Activated naive CD8-positive, alpha-beta T cell treated with anti-CD3 and anti-CD28 coated beads for 36 hours (primary cell): ENCODE data around the gene RBBP5. TPM values are rescaled to one million over a fixed set of nuclear protein-coding genes. Genes with fewer than 3 reads are reported as not detected.

Source experiments
- DNase-seq: peaks from one replicate; pipeline ENCODE4 v3.0.0; 2021
- H3K27ac Mint-ChIP-seq: one replicate; pipeline ENCODE4 v1.8.0; 2022; ENCODE audit warnings: mild to moderate bottlenecking, moderate library complexity, mixed read lengths
- H3K27me3 Mint-ChIP-seq: one replicate; pipeline ENCODE4 v1.8.0; 2022; ENCODE audit warnings: mild to moderate bottlenecking, mixed read lengths
- H3K36me3 Mint-ChIP-seq: one replicate; pipeline ENCODE4 v1.8.0; 2021; ENCODE audit warnings: mild to moderate bottlenecking, mixed read lengths
- H3K4me1 Mint-ChIP-seq: one replicate; pipeline ENCODE4 v1.8.0; 2021; ENCODE audit warnings: mixed read lengths
- H3K4me3 Mint-ChIP-seq: one replicate; pipeline ENCODE4 v1.8.0; 2022; ENCODE audit warnings: mild to moderate bottlenecking, moderate library complexity, mixed read lengths
- H3K9me3 Mint-ChIP-seq: one replicate; pipeline ENCODE4 v1.8.0; 2022; ENCODE audit warnings: mixed read lengths
- total RNA-seq, 2 experiments: library from RNA; stranded (reverse); gene quantifications; one replicate each; pipeline ENCODE4 v1.2.3, GENCODE V29; 2021

Gene RBBP5
- total RNA-seq, 2 experiments from 2014 or later, result 22.7 to 26.9 TPM

DNA sequence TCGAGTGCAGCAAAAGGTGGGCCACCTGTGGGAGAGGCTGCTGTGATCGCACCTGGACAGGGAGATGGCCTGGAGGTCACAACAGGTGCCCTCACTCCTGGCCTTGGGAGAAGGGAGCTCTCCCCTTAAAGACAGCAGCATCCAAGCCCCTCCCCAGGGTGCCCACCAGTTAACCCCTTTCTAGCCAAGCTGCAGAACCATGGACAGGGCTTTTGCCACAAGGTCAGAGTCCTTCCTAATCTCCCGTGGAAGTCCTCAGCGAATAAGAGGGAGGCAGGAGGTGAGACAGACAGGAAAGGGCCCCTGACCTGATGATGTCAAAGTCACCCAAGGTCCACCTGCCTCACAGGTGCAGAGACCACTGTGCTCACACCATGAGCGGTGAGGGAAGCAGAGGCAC is 77.0 kb downstream of the RBBP5 start:
- H3K27me3 Mint-ChIP-seq, result peaks cover 56% of the 10 kb centered on the region
- DNase-seq, result no peak
- H3K27ac Mint-ChIP-seq, result no peak overlapping the region
- no peaks in the 10 kb centered on the region for H3K4me1 Mint-ChIP-seq
- no peaks in the 10 kb centered on the region for H3K36me3 Mint-ChIP-seq
- H3K9me3 Mint-ChIP-seq, result no peaks in the 10 kb centered on the region
- H3K4me3 Mint-ChIP-seq, result no peak overlapping the region

GRCh38 chr1:205043866-205044265 is 77.9 kb downstream of the RBBP5 start:
- Mint-ChIP-seq H3K27me3 (peaks cover 60% of the 10 kb centered on the region), H3K27ac (no peak overlapping the region), H3K36me3 (no peaks in the 10 kb centered on the region), H3K9me3 (no peaks in the 10 kb centered on the region), H3K4me3 (no peak overlapping the region), H3K4me1 (no peaks in the 10 kb centered on the region)
- DNase-seq, result no peak

DNA sequence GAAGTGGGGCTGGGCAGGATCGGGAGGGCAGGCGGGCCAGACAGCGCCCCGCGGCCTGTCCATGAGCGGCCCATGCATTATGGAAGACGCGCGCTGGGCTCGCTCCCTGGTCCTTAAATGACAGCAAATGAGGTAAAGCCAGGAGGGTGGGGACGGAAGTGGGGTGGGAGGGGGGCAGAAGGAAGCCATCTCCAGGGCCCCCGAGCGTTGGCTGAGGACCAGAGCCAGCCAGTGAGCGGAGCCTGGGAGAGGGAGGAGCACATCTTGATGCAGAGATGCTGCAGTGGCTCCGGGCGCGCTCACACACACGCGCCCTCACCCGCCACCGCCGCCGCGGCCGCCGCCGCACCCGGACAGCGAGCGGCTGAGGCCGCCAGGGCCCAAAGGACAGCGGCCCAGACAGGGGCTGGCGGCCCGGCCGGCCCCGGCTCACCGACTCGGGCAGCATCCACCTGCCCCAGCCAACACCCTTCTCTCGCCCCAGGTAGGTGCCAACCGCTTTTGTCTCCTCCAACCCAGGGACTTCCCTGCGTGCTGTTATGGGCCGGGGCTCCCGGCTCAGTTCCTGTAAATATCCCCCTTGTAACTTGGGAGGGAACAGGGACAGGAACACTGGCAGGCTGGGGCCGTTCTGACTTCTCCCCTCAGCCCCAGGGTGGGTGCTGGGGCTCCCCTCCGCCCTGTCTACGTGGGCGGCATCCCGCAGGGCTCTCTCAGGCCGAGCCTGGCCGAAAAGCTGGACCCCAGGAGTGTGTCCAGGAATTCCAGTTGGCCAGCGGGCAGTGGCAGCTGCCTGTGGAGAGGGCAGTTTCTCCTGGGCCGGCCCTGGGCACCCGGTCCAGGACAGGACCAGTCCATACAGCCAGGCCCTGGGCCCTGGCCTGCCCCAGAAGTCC is 78.6 kb downstream of the RBBP5 start, which contains the start of gene CNTN2:
Gene CNTN2, plus strand, starts transcription at position 302 of the 896 bp plus-strand sequence. CDS start 9,974 bp downstream, outside the sequence.
- no peak within 1 kb of the TSS for H3K27ac Mint-ChIP-seq
- H3K4me1 Mint-ChIP-seq, result no peaks in the 10 kb centered on the region
- H3K36me3 Mint-ChIP-seq, result no peaks in the 10 kb centered on the region
- no peaks in the 10 kb centered on the region for H3K9me3 Mint-ChIP-seq
- no peak for DNase-seq
- peaks cover 60% of the 10 kb centered on the region for H3K27me3 Mint-ChIP-seq
- no peak within 1 kb of the TSS for H3K4me3 Mint-ChIP-seq

GRCh38 chr1:205041998-205042910 is 79.5 kb downstream of the RBBP5 start:
- Mint-ChIP-seq H3K27me3 (peaks cover 60% of the 10 kb centered on the region), H3K27ac (no peak overlapping the region), H3K4me3 (no peak overlapping the region), H3K9me3 (no peaks in the 10 kb centered on the region), H3K36me3 (no peaks in the 10 kb centered on the region), H3K4me1 (no peaks in the 10 kb centered on the region)
- no peak for DNase-seq

- H3K36me3 Mint-ChIP-seq, result no peaks in the 10 kb centered on the region
- H3K4me3 Mint-ChIP-seq, result no peak overlapping the region
- H3K27me3 Mint-ChIP-seq, result peaks cover 53% of the 10 kb centered on the region
- no peak overlapping the region for H3K27ac Mint-ChIP-seq
- no peak for DNase-seq
- no peaks in the 10 kb centered on the region for H3K9me3 Mint-ChIP-seq
- H3K4me1 Mint-ChIP-seq, result no peaks in the 10 kb centered on the region
Measured at GRCh38 chr1:205041001-205041715, 80.6 kb downstream of the RBBP5 start.

DNA sequence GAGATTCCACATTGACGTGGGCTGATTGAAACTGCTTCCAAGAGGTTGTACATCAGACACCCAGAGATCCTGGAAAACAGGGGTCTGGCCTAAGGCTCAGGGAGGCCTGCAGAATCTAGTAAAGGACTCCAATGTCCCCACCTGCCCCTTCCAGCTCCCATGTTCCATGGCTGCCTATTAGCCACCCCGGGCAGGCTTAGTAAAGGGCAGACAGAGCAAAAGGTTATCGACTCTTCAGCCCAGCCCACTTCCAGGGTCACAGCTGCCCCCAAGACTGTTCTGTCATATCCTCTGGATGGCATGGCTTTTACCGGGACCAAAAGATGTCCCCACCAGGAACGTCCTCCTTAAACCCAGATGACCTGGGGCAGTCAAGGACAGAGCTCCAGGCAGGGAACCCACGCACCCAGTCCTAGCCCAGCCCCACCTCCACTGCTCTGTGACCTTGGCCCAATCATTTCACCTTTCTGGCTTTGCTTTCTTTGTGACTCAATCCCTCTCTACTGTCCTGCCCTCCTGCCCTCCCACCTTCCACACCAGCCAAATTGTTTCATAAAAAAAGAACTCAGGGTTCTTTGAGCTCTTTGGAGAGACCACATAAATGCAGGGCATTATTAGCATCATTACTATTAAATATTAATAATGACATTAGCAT is 83.5 kb downstream of the RBBP5 start:
- Mint-ChIP-seq H3K4me3 (no peak overlapping the region), H3K27me3 (peaks cover 31% of the 10 kb centered on the region), H3K4me1 (no peaks in the 10 kb centered on the region), H3K27ac (no peak overlapping the region), H3K9me3 (no peaks in the 10 kb centered on the region), H3K36me3 (no peaks in the 10 kb centered on the region)
- no peak for DNase-seq

DNA sequence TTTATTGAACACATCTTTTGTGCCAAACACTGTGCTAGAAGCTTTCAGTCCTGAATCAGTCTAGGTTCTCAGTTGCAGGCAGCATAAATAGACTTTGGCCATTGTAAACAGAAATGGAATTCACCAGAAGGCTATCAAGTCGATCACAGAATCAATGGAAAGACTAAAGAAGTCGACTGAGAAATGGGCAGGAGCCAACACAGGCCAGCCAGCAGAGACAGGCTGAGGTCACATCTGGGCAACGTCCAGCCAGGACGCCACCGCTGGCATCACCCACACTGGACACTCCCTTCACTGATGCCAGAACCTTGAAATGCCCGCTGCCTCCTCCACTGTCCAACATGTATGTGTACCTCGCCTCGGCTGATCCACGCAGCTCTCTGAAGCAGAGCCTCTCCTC is 84.2 kb downstream of the RBBP5 start:
- Mint-ChIP-seq H3K4me3 (no peak overlapping the region), H3K4me1 (no peaks in the 10 kb centered on the region), H3K36me3 (no peaks in the 10 kb centered on the region), H3K27ac (no peak overlapping the region), H3K27me3 (peaks cover 27% of the 10 kb centered on the region), H3K9me3 (no peaks in the 10 kb centered on the region)
- DNase-seq, result no peak

Other genes starting within 250 kb of the RBBP5 start
- not detected for gene CNTN2, start 78.8 kb downstream of the RBBP5 start, total RNA-seq
- gene TMEM81, start 37.5 kb downstream of the RBBP5 start, total RNA-seq, result 1 to 10 TPM; 1.5 to 2.4 TPM
- 10 to 100 TPM; 14.0 to 14.4 TPM for gene DSTYK, start 89.7 kb upstream of the RBBP5 start, total RNA-seq
- 10 to 100 TPM; 13.3 to 14.0 TPM for gene TMCC2, start 106.0 kb upstream of the RBBP5 start, total RNA-seq
- 1 to 10 TPM; 1.7 to 2.0 TPM for gene NUAK2, start 199.8 kb upstream of the RBBP5 start, total RNA-seq
- not detected for gene KLHDC8A, start 234.9 kb upstream of the RBBP5 start, total RNA-seq